Activated T-cell treated with anti-CD3 and anti-CD28 coated beads for 24 hours (primary cell): ENCODE results near the gene PRPH.
"Not testable (repeated sequence)": the region's sequence is repeated elsewhere in the genome, so short reads cannot be mapped to it uniquely, and the experiment has no call there.

Experiments used
- DNase-seq: peaks from one replicate; pipeline ENCODE4 v3.0.0-alpha.2; 2020; ENCODE audit warnings: low read depth

The PRPH gene

GRCh38 chr12:49295082-49295936 is at the start of gene PRPH:
PRPH (plus strand) TSS chr12:49295147; CDS start chr12:49295201, 54 bp downstream.
- DNase-seq: no peak

GRCh38 chr12:49251357-49251756 is 43.6 kb upstream of the PRPH start:
- no peak for DNase-seq

- DNase-seq: no peak
These were observed 41.8 kb upstream of the PRPH start for GRCh38 chr12:49253033-49253623.

- DNase-seq: not testable (repeated sequence)
These were observed 39.5 kb upstream of the PRPH start for GRCh38 chr12:49255456-49255855.

- DNase-seq: no peak
These were observed 38.9 kb upstream of the PRPH start for GRCh38 chr12:49255857-49256637.

- DNase-seq: not testable (repeated sequence)
These were observed 37.3 kb upstream of the PRPH start for GRCh38 chr12:49257508-49258184.

GRCh38 chr12:49259452-49259851 is 35.5 kb upstream of the PRPH start:
- DNase-seq: no peak

GRCh38 chr12:49260166-49260565 is 34.8 kb upstream of the PRPH start:
- DNase-seq: no peak

- no peak for DNase-seq
These were observed 34.2 kb upstream of the PRPH start for GRCh38 chr12:49260571-49261363.

GRCh38 chr12:49261721-49262120 is 33.2 kb upstream of the PRPH start:
- no peak for DNase-seq

GRCh38 chr12:49263400-49263763 is 31.6 kb upstream of the PRPH start:
- no peak for DNase-seq

GRCh38 chr12:49264466-49264872 is 30.5 kb upstream of the PRPH start:
- DNase-seq: no peak

GRCh38 chr12:49264873-49265792 is 29.8 kb upstream of the PRPH start, which contains the start of gene TUBA1C:
TUBA1C (plus strand) TSS chr12:49265082; CDS start chr12:49265182, 100 bp downstream.
- DNase-seq: peak; percentile 87

GRCh38 chr12:49269191-49269590 is 25.8 kb upstream of the PRPH start:
- not testable (repeated sequence) for DNase-seq

- DNase-seq: no peak
These were observed 21.9 kb upstream of the PRPH start for GRCh38 chr12:49272790-49273725.

- no peak for DNase-seq
These were observed 21.1 kb upstream of the PRPH start for GRCh38 chr12:49273726-49274395.

GRCh38 chr12:49274396-49275069 is 20.4 kb upstream of the PRPH start:
- DNase-seq: no peak
